WI38 (cell line): ENCODE measurements around the gene ENDOU.

ENCODE experiments used
- H3K4me3 ChIP-seq: 2 replicates; pipeline ENCODE4 v1.5.1; 2011; ENCODE audit warnings: low read depth, mild to moderate bottlenecking, control low read depth, low read length
- CTCF ChIP-seq: IDR thresholded peaks from 2 replicates; pipeline ENCODE4 v1.5.1; 2012; ENCODE audit warnings: low read depth, mild to moderate bottlenecking, control low read depth, low read length

Gene ENDOU

GRCh38 chr12:47736877-47737676 lies 11.8 kb upstream of the ENDOU start:
- no peak for TF ChIP-seq CTCF
- H3K4me3 ChIP-seq: no peak overlapping the region

GRCh38 chr12:47736216-47736615 lies 10.9 kb upstream of the ENDOU start:
- H3K4me3 ChIP-seq: no peak overlapping the region
- TF ChIP-seq CTCF: no peak

- H3K4me3 ChIP-seq: no peak overlapping the region
- TF ChIP-seq CTCF: no peak
Observed at GRCh38 chr12:47735649-47736048, 10.4 kb upstream of the ENDOU start.

GRCh38 chr12:47734725-47735480 lies 9.6 kb upstream of the ENDOU start:
- no peak overlapping the region for H3K4me3 ChIP-seq
- no peak for TF ChIP-seq CTCF

GRCh38 chr12:47733142-47733541 lies 7.9 kb upstream of the ENDOU start:
- no peak overlapping the region for H3K4me3 ChIP-seq
- no peak for TF ChIP-seq CTCF

- no peak for TF ChIP-seq CTCF
- no peak overlapping the region for H3K4me3 ChIP-seq
Observed at GRCh38 chr12:47732504-47732903, 7.2 kb upstream of the ENDOU start.

- TF ChIP-seq CTCF: no peak
- H3K4me3 ChIP-seq: no peak overlapping the region
Observed at GRCh38 chr12:47731723-47732122, 6.4 kb upstream of the ENDOU start.
